ENCODE data around the gene MYO5A.

- TF ChIP-seq CTCF (conservative IDR thresholded peaks at IDR 0.05; ENCODE audit: low read length) (no peak), EZH2phosphoT487 (IDR thresholded peaks at IDR 0.05; ENCODE audit: borderline replicate concordance, low read depth, low read length) (no peak)
Observed at GRCh38 chr15:52509500-52510245, 19.0 kb downstream of the MYO5A start.
